Natural killer cell (primary cell): ENCODE results near the gene UNC13B. TPM values are rescaled to one million over a fixed set of nuclear protein-coding genes. Genes with fewer than 3 reads are reported as not detected.

ENCODE experiments used
- ATAC-seq, 3 donors: fragments of 150-1000 bp in 2 of 3; fragments of 200-7000 bp in 1 of 3; cut with Tn5 transposase; 1 replicate in 1 of 3; 2 replicates in 2 of 3; pipeline ENCODE4 v1.10.0; 2021; ENCODE audit warnings: mild to moderate bottlenecking in 2 of 3, moderate library complexity in 2 of 3
- DNase-seq, 2 donors: peaks; one replicate each; pipeline versions ENCODE4 v3.0.0 to v3.0.0-alpha.2; 2013 to 2021; ENCODE audit warnings: mixed read lengths in 1 of 2
- H3K27ac ChIP-seq: one replicate; pipeline ENCODE4 v1.5.1; 2013; ENCODE audit warnings: mild to moderate bottlenecking, low read length
- H3K27me3 ChIP-seq: one replicate; pipeline ENCODE4 v1.6.1; 2013; ENCODE audit warnings: low read length; ENCODE audit not compliant: control insufficient read depth, insufficient read depth
- H3K36me3 ChIP-seq: one replicate; pipeline ENCODE4 v1.6.1; 2013; ENCODE audit warnings: low read length; ENCODE audit not compliant: control insufficient read depth, insufficient read depth
- H3K4me1 ChIP-seq: one replicate; pipeline ENCODE4 v1.6.1; 2013; ENCODE audit warnings: low read length; ENCODE audit not compliant: control insufficient read depth, insufficient read depth
- H3K4me3 ChIP-seq: one replicate; pipeline ENCODE4 v1.5.1; 2013; ENCODE audit warnings: low read length
- H3K9me3 ChIP-seq: one replicate; pipeline ENCODE4 v1.6.1; 2013; ENCODE audit warnings: low read length; ENCODE audit not compliant: control insufficient read depth, insufficient read depth
- H3K27ac Mint-ChIP-seq, 2 donors: one replicate each; pipeline ENCODE4 v1.8.0; 2022; ENCODE audit warnings: mild to moderate bottlenecking in 2 of 2, mixed read lengths in 2 of 2, moderate library complexity in 1 of 2
- H3K27me3 Mint-ChIP-seq, 2 donors: one replicate each; pipeline ENCODE4 v1.8.0; 2022; ENCODE audit warnings: low read depth in 2 of 2, mixed read lengths in 2 of 2
- H3K36me3 Mint-ChIP-seq: one replicate; pipeline ENCODE4 v1.8.0; 2022; ENCODE audit warnings: mixed read lengths
- H3K4me1 Mint-ChIP-seq, 2 donors: one replicate each; pipeline ENCODE4 v1.8.0; 2022; ENCODE audit warnings: mixed read lengths in 2 of 2
- H3K4me3 Mint-ChIP-seq: one replicate; pipeline ENCODE4 v1.8.0; 2022; ENCODE audit warnings: mild to moderate bottlenecking, moderate library complexity, mixed read lengths
- H3K9me3 Mint-ChIP-seq, 2 donors: one replicate each; pipeline ENCODE4 v1.8.0; 2022; ENCODE audit warnings: mixed read lengths in 2 of 2
- WGBS: methylation state at CpG from one replicate; pipeline ENCODE4 v1.1.7; 2013; ENCODE audit warnings: missing lambda C conversion rate; ENCODE audit not compliant: insufficient coverage; 5-methylcytosine and 5-hydroxymethylcytosine counted together
- intact Hi-C: fragments of 100-400 bp; cut with micrococcal nuclease; formaldehyde crosslinking; loops from one replicate; pipeline ENCODE4 v1.14.2; 2022
- total RNA-seq, 4 donors: library from RNA; stranded (reverse); fragments of 120-200 nt in 1 of 4; gene quantifications; one replicate each; pipeline versions ENCODE4 v1.2.3 to v1.2.4, GENCODE V29; 2013 to 2022
- TF ChIP-seq, protein P1 (sequence below): fragments of 200-600 bp; IDR thresholded peaks from one replicate; pipeline ENCODE4 v1.8.0; 2022; ENCODE audit warnings: antibody characterized with exemption

Gene UNC13B
- total RNA-seq, 3 donors from 2014 or later (not counting 1 experiment from before 2014, with no cell fraction given): 0.21 to 0.78 (median 0.27) TPM

DNA sequence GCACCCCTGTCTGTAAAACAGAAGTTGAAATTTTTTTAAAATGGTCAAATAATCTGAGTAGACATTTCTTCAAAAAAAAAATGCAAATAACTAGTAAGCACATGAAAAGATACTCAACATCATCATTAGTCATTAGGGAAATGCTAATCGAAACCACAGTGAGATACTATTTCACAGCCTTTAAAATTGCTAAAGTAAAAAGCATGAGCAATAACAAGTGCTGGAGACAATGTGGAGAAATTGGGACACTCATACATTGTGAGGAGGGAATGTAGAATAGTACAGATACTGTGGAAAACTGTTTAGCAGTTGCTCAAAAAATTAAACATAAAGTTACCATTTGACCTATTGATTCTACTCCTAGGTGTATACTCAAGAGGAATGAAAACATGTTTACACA is 269.7 kb downstream of the UNC13B start:
- peaks cover 13% of the 10 kb centered on the region for H3K36me3 Mint-ChIP-seq
- 86% methylated on average over 1 of the region's 1 CpG for WGBS
- H3K9me3 ChIP-seq: no peaks in the 10 kb centered on the region
- intact Hi-C loops: no loop called here
- H3K4me3 Mint-ChIP-seq: no peak overlapping the region
- H3K4me1 Mint-ChIP-seq: no peaks in the 10 kb centered on the region
- no peak overlapping the region for H3K27ac ChIP-seq
- peaks cover 29 to 44% of the 10 kb centered on the region in 2 donors for H3K27me3 Mint-ChIP-seq
- peaks cover 7 to 8% of the 10 kb centered on the region in 2 donors for H3K9me3 Mint-ChIP-seq
- no peak overlapping the region for H3K27ac Mint-ChIP-seq
- DNase-seq: no peak
- no peaks in the 10 kb centered on the region for H3K4me1 ChIP-seq
- H3K36me3 ChIP-seq: no peaks in the 10 kb centered on the region
- peaks cover 12% of the 10 kb centered on the region for H3K27me3 ChIP-seq
- H3K4me3 ChIP-seq: no peak overlapping the region
- TF ChIP-seq, protein P1, sequence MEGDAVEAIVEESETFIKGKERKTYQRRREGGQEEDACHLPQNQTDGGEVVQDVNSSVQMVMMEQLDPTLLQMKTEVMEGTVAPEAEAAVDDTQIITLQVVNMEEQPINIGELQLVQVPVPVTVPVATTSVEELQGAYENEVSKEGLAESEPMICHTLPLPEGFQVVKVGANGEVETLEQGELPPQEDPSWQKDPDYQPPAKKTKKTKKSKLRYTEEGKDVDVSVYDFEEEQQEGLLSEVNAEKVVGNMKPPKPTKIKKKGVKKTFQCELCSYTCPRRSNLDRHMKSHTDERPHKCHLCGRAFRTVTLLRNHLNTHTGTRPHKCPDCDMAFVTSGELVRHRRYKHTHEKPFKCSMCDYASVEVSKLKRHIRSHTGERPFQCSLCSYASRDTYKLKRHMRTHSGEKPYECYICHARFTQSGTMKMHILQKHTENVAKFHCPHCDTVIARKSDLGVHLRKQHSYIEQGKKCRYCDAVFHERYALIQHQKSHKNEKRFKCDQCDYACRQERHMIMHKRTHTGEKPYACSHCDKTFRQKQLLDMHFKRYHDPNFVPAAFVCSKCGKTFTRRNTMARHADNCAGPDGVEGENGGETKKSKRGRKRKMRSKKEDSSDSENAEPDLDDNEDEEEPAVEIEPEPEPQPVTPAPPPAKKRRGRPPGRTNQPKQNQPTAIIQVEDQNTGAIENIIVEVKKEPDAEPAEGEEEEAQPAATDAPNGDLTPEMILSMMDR: no peak
- no peak for ATAC-seq

DNA sequence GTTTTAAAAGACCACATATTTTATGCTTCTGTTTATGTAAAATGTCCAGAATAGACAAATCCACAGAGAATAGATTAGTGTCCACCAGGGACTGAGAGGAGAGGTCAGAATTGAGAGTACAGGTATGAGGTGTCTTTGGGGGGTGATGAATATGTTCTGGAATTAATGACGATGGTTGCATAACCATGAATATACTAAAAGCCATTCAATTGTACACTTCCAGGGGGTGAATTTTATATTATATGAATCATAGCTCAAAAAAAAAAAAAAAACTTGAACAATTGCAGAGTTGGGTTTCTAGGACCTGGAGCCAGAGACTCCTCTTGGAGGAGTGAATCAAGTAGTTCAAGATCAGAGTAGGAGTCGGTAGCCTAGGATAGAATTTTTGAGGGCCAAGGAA is 270.3 kb downstream of the UNC13B start:
- Histone ChIP-seq H3K36me3 (no peaks in the 10 kb centered on the region), H3K4me3 (no peak overlapping the region), H3K9me3 (no peaks in the 10 kb centered on the region), H3K27me3 (peaks cover 7% of the 10 kb centered on the region), H3K4me1 (no peaks in the 10 kb centered on the region), H3K27ac (no peak overlapping the region)
- DNase-seq (no peak), ATAC-seq (no peak)
- Mint-ChIP-seq H3K4me3 (no peak overlapping the region), H3K36me3 (peaks cover 13% of the 10 kb centered on the region), H3K27ac (no peak overlapping the region), H3K4me1 (no peaks in the 10 kb centered on the region), H3K27me3 (peaks cover 26 to 38% of the 10 kb centered on the region in 2 donors), H3K9me3 (peaks cover 7 to 8% of the 10 kb centered on the region in 2 donors)
- intact Hi-C loops: no loop called here
- WGBS: 100% methylated on average over 1 of the region's 2 CpGs
- TF ChIP-seq, protein P1: no peak

DNA sequence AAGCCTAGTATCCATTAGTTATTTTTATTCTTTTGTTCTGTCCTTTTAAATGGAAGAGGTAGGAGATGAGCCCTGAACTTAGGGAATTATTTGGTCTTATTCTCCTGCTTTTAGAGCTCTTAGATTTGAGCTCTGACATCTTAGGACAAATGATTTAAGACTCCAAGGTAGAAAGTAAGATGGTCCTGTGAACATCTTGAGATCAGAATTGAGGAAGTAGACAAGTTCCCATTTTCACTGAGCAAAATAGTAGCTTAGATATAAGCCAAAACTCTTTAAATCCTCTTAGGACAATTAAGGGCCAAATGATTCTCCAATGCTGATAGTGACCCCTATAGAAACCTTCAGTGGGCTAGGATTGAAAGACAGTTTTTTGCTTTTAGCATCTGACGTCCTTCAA is 275.1 kb downstream of the UNC13B start:
- DNase-seq (no peak), ATAC-seq (no peak)
- Histone ChIP-seq H3K4me3 (no peak overlapping the region), H3K36me3 (no peaks in the 10 kb centered on the region), H3K27me3 (no peaks in the 10 kb centered on the region), H3K9me3 (no peaks in the 10 kb centered on the region), H3K27ac (no peak overlapping the region), H3K4me1 (no peaks in the 10 kb centered on the region)
- WGBS: 10% methylated on average over 1 of the region's 1 CpG
- no peaks in the 10 kb centered on the region for H3K4me1 Mint-ChIP-seq
- intact Hi-C loops: no loop called here
- H3K36me3 Mint-ChIP-seq: no peaks in the 10 kb centered on the region
- TF ChIP-seq, protein P1: no peak
- H3K27me3 Mint-ChIP-seq: peaks cover 9 to 10% of the 10 kb centered on the region in 2 donors
- H3K27ac Mint-ChIP-seq: no peak overlapping the region
- H3K4me3 Mint-ChIP-seq: no peak overlapping the region
- no peaks in the 10 kb centered on the region for H3K9me3 Mint-ChIP-seq

DNA sequence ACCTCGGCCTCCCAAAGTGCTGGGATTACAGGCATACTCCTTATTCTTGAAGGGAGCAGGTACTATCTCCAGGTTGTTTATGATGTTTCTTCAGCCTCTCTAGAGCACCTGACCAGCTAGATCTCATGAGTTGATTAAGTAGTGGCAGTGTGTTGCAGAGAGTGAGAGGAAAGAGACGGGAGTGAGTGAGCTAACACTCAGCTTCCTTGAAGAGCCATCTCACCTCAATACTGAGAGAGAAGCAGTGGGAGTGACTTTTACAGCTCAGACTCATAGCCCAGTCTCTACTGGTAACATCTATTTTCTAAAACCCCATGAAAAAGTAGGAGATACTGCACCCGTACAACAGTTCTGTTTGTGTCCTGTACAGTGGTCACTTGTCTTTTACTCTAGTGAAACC is 284.2 kb downstream of the UNC13B start:
- intact Hi-C loops: no loop called here
- Histone ChIP-seq H3K27ac (no peak overlapping the region), H3K36me3 (no peaks in the 10 kb centered on the region), H3K9me3 (no peaks in the 10 kb centered on the region), H3K4me3 (no peak overlapping the region), H3K4me1 (no peaks in the 10 kb centered on the region), H3K27me3 (peaks cover 7% of the 10 kb centered on the region)
- no peak for DNase-seq
- H3K27me3 Mint-ChIP-seq: peaks cover 18 to 41% of the 10 kb centered on the region in 2 donors
- H3K27ac Mint-ChIP-seq: no peak overlapping the region
- no peak for ATAC-seq
- H3K9me3 Mint-ChIP-seq: no peaks in the 10 kb centered on the region
- no peaks in the 10 kb centered on the region for H3K4me1 Mint-ChIP-seq
- H3K36me3 Mint-ChIP-seq: no peaks in the 10 kb centered on the region
- H3K4me3 Mint-ChIP-seq: no peak overlapping the region
- TF ChIP-seq, protein P1: no peak
- WGBS: 77% methylated on average over 3 of the region's 3 CpGs
